Activated T-helper 1 cell treated with anti-CD3 and anti-CD28 coated beads, Interleukin-2, amount 50 U/mL, for 16 hours (primary cell): ENCODE results near the gene CSMD2.

ENCODE experiments used
- DNase-seq, 2 donors: peaks; one replicate each; pipeline ENCODE4 v3.0.0-alpha.2; 2020; ENCODE audit warnings: low read depth in 1 of 2, low spot score in 1 of 2

CSMD2 gene

GRCh38 chr1:34007760-34008159, 157.3 kb downstream of the CSMD2 start:
- DNase-seq = no peak

GRCh38 chr1:34005309-34005708, 159.7 kb downstream of the CSMD2 start:
- DNase-seq = no peak

GRCh38 chr1:34002810-34003209, 162.2 kb downstream of the CSMD2 start:
- DNase-seq = no peak

- no peak for DNase-seq
Measured at GRCh38 chr1:33997127-33998036, 167.6 kb downstream of the CSMD2 start.

GRCh38 chr1:33996281-33996680, 168.7 kb downstream of the CSMD2 start:
- DNase-seq = no peak

GRCh38 chr1:33993301-33993700, 171.7 kb downstream of the CSMD2 start:
- DNase-seq = no peak

- no peak for DNase-seq
Measured at GRCh38 chr1:33990281-33990680, 174.7 kb downstream of the CSMD2 start.

- DNase-seq = no peak
Measured at GRCh38 chr1:33988161-33988560, 176.9 kb downstream of the CSMD2 start.

- no peak for DNase-seq
Measured at GRCh38 chr1:33986390-33987095, 178.5 kb downstream of the CSMD2 start.

- DNase-seq = no peak
Measured at GRCh38 chr1:33985656-33986055, 179.4 kb downstream of the CSMD2 start.

- no peak for DNase-seq
Measured at GRCh38 chr1:33984906-33985565, 180.0 kb downstream of the CSMD2 start.

- DNase-seq = no peak
Measured at GRCh38 chr1:33982419-33982818, 182.6 kb downstream of the CSMD2 start.

GRCh38 chr1:33979341-33979740, 185.7 kb downstream of the CSMD2 start:
- no peak for DNase-seq

GRCh38 chr1:33975961-33976360, 189.1 kb downstream of the CSMD2 start:
- no peak for DNase-seq

GRCh38 chr1:33973799-33974545, 191.1 kb downstream of the CSMD2 start:
- DNase-seq = no peak

GRCh38 chr1:33972676-33973395, 192.2 kb downstream of the CSMD2 start:
- DNase-seq = no peak

GRCh38 chr1:33971913-33972312, 193.1 kb downstream of the CSMD2 start:
- DNase-seq = no peak

GRCh38 chr1:33971018-33971710, 193.9 kb downstream of the CSMD2 start:
- no peak for DNase-seq

GRCh38 chr1:33970148-33970825, 194.7 kb downstream of the CSMD2 start:
- no peak for DNase-seq
